Activated CD4-positive, alpha-beta T cell treated with anti-CD3 and anti-CD28 coated beads for 36 hours (primary cell): ENCODE measurements around the gene NDUFV1. TPM values are rescaled to one million over a fixed set of nuclear protein-coding genes. Genes with fewer than 3 reads are reported as not detected.

Experiments
- ATAC-seq: fragments of 200-7000 bp; cut with Tn5 transposase; one replicate; pipeline ENCODE4 v1.10.0; 2021; ENCODE audit warnings: mild to moderate bottlenecking, moderate library complexity
- CTCF ChIA-PET: fragments of 350-600 bp; sonication (Branson Sonifier 250); formaldehyde crosslinking; loops from one replicate; lab custom pipeline; 2021; ENCODE audit warnings: antibody characterized with exemption; lab: Charles Lee
- POLR2A ChIA-PET: fragments of 350-600 bp; sonication (Branson Sonifier 250); formaldehyde crosslinking; loops from one replicate; lab custom pipeline; 2021; ENCODE audit warnings: antibody characterized with exemption, inconsistent platforms; lab: Charles Lee
- DNase-seq: peaks from one replicate; pipeline ENCODE4 v3.0.0-alpha.2; 2020
- H3K27ac Mint-ChIP-seq: one replicate; pipeline ENCODE4 v1.8.0; 2021; ENCODE audit warnings: mixed read lengths
- H3K27me3 Mint-ChIP-seq: one replicate; pipeline ENCODE4 v1.8.0; 2021; ENCODE audit warnings: mixed read lengths
- H3K36me3 Mint-ChIP-seq: one replicate; pipeline ENCODE4 v1.8.0; 2021; ENCODE audit warnings: low read depth, mixed read lengths
- H3K4me1 Mint-ChIP-seq: one replicate; pipeline ENCODE4 v1.8.0; 2021; ENCODE audit warnings: mixed read lengths
- H3K4me3 Mint-ChIP-seq: one replicate; pipeline ENCODE4 v1.8.0; 2021; ENCODE audit warnings: mild to moderate bottlenecking, moderate library complexity, mixed read lengths
- H3K9me3 Mint-ChIP-seq: one replicate; pipeline ENCODE4 v1.8.0; 2021; ENCODE audit warnings: low read depth, mixed read lengths
- intact Hi-C, 2 experiments: fragments of 100-400 bp; cut with DNase I in 1 of 2; cut with micrococcal nuclease in 1 of 2; formaldehyde crosslinking; loops; one replicate each; pipeline versions ENCODE4 v1.14.2 to v1.15.1; 2022 to 2024; cut with DNase I, micrococcal nuclease
- total RNA-seq, 2 experiments: library from RNA; stranded (reverse); gene quantifications; one replicate each; pipeline ENCODE4 v1.2.3, GENCODE V29; 2021

Gene NDUFV1
- total RNA-seq, 2 experiments from 2014 or later, result 253 to 287 TPM

DNA sequence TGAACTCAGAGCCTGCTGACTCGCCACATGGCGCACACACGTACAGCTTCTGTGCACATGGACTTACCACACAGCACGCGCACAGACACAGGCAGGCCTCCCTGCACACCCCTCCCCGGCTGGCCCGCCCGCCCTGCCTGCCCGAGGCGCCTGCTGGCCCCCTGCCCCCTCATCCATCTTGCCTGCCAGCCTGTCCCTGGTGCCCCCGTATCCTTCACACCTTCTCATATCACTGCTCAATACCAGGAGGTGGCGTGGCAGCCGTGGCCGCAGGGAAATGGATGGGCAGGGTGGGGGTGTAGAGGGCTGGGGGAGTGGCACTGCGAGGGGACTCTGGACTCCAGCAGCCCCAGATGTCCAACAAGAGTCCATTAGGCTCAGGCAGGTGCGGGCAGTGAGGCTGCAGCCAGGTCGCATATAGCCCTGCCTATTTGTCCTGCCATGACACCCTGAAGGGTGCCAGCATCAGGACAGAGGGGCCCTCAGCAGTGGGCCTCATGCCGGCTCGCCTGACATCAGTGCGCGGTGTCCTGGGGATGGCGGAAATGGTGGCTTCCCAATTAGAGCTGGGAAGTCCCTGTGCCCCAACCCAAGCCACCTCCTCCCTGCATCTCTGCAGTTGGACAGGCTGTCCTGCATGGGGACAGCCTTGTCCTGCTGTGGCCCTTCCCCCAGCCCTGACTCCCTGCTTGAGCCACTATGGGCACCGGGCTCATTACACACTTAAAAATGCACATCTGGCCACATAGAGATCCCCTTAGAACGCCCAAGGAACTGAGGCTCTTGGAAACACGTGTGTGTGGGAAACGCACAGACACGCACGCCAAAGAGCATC, 34.8 kb downstream of the NDUFV1 start:
- intact Hi-C loops, result no loop called here
- no peaks in the 10 kb centered on the region for H3K9me3 Mint-ChIP-seq
- ATAC-seq, result no peak

DNA sequence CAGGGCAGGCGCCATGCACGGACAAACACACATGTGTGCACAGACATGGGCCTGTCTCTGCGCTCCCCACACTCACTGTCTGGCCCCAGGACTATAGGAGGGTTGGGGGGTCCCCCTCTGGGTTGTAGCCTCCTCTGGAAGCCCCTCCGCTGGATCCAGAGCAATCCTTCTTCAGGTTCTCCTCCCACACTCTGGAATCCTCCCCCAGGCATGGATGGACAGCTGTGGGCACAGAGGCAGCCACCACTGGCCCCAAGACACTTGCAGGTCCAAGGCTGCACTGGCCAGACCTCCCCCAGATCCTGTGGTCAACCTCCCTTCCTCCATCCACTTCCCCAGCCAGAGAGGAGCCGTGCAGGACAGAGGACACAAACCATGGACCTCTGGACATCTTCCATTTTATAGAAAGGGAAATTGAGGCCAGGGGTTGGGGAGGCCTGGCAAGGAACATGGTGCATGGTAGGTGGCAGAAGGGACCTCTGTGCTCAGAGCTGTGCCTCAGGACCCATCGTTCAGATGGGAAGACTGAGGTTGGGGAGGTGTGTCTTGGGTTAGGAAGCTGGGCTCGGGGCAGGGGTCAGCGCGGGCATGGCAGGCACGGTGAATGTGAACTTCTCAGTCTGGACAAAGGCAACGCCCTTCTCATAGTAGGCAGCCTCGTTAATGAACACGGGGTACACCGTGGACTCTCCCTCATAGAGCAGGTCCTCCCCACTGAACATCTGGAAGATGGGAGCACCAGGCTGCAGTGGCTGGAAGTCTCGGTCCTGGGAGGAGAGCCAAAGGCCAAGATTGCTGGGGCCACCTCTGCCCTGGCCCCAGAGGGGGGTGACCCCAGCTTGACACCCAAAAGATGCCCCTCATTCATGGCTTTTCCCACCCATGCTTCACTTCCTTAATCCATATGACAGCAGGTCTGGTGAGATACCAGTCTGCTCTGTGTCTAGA, 35.7 kb downstream of the NDUFV1 start:
- Mint-ChIP-seq H3K4me1 (peaks cover 14% of the 10 kb centered on the region), H3K27me3 (no peaks in the 10 kb centered on the region), H3K27ac (no peak overlapping the region), H3K9me3 (no peaks in the 10 kb centered on the region), H3K36me3 (no peaks in the 10 kb centered on the region), H3K4me3 (no peak overlapping the region)
- CTCF ChIA-PET, result no interaction called here
- ATAC-seq (no peak), DNase-seq (no peak)
- intact Hi-C loops, result no loop called here
- POLR2A ChIA-PET, result no interaction called here

More for the DNA sequence above, 34.8 kb downstream of the NDUFV1 start:
- CTCF ChIA-PET, result no interaction called here
- POLR2A ChIA-PET, result no interaction called here
- no peak overlapping the region for H3K4me3 Mint-ChIP-seq
- no peak overlapping the region for H3K27ac Mint-ChIP-seq
- no peak for DNase-seq
- peaks cover 7% of the 10 kb centered on the region for H3K4me1 Mint-ChIP-seq
- no peaks in the 10 kb centered on the region for H3K36me3 Mint-ChIP-seq
- H3K27me3 Mint-ChIP-seq, result no peaks in the 10 kb centered on the region

DNA sequence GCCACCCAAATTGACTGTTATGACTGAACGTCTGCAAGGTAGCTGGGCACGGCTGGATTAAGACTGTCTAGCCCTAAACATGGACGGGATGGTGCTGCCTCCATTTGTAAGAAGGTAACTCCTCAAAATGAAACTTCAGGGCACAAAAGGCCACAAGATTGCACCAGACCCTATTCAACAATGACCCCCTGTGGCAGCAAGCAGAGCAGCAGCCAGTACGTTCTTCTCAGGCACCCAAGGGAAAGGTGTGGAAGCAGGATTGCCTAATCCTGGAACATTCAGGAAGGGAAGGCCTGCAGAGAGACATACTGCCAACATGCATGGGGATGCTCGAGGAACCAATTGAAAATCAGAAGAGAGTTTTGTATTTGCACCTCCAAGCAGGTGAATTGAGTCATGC, 37.3 kb downstream of the NDUFV1 start:
- H3K27me3 Mint-ChIP-seq, result no peaks in the 10 kb centered on the region
- no peak for ATAC-seq
- no peak overlapping the region for H3K4me3 Mint-ChIP-seq
- POLR2A ChIA-PET, result no interaction called here
- no peaks in the 10 kb centered on the region for H3K36me3 Mint-ChIP-seq
- CTCF ChIA-PET, result interaction anchor here (0.9 kb wide), 1 partner anchor 36 kb away, joined by 4 read pairs; no protein-coding TSS in a partner anchor
- H3K4me1 Mint-ChIP-seq, result peaks cover 18% of the 10 kb centered on the region
- H3K9me3 Mint-ChIP-seq, result no peaks in the 10 kb centered on the region
- intact Hi-C loops, result no loop called here
- H3K27ac Mint-ChIP-seq, result no peak overlapping the region
- DNase-seq, result no peak

DNA sequence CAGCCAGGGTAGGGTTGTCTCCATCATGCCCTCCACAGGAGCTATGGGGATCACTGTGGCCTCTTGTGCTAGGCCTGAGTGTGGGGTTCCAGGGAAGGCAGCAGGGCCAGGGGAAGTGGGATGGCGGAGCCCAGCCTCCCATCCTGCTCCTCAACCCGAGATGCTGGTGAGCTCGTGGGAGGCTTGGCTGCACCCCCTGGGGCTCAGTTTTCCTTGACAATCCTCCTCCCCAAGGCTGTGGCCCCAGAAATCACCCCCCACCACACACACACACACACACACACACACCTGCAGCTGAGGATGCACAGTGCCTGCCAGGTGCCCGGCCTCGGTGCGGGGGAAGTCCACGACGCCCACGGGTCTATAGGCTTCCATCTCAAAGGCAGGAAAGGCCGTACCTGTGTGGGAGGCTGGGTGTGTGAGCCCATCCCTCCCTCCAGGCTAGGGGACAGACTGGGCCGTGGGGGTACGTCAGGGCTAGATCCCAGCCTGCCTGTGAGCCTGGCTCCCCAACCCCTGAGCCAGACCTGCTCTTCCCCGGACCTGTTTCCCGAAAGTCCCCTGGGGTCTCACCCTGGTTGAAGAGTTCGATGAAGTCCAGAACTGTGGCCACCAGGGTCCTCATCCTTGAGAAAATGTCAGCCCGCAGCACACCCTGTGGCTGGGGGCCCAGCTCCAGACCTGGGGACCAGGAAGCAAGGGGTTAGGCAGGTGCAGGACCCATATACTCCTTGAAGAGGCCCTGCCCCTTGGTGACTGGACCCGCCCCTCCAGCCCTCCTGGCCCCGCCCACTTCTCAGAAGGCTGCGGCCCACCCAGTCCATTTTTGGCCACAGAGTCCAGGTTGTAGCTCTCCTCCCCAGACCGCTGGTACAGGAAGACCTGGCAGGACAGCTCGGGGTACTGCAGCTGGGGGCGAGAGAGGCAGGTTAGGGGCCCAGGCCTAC, 38.0 kb downstream of the NDUFV1 start:
- no peaks in the 10 kb centered on the region for H3K27me3 Mint-ChIP-seq
- ChIA-PET POLR2A (no interaction called here), CTCF (interaction anchor here (0.6 to 1.3 kb wide), 4 partner anchors 15 to 44 kb away, joined by 3 to 4 read pairs (median 4); partner anchors contain the start of gene NUDT8)
- intact Hi-C loops, result loop anchor here in 1 of 2 experiments (5.0 kb wide), 1 partner anchor 63 kb away; no protein-coding TSS in a partner anchor
- no peak overlapping the region for H3K27ac Mint-ChIP-seq
- no peaks in the 10 kb centered on the region for H3K36me3 Mint-ChIP-seq
- H3K4me3 Mint-ChIP-seq, result no peak overlapping the region
- DNase-seq (no peak), ATAC-seq (no peak)
- peaks cover 25% of the 10 kb centered on the region for H3K4me1 Mint-ChIP-seq
- H3K9me3 Mint-ChIP-seq, result no peaks in the 10 kb centered on the region

DNA sequence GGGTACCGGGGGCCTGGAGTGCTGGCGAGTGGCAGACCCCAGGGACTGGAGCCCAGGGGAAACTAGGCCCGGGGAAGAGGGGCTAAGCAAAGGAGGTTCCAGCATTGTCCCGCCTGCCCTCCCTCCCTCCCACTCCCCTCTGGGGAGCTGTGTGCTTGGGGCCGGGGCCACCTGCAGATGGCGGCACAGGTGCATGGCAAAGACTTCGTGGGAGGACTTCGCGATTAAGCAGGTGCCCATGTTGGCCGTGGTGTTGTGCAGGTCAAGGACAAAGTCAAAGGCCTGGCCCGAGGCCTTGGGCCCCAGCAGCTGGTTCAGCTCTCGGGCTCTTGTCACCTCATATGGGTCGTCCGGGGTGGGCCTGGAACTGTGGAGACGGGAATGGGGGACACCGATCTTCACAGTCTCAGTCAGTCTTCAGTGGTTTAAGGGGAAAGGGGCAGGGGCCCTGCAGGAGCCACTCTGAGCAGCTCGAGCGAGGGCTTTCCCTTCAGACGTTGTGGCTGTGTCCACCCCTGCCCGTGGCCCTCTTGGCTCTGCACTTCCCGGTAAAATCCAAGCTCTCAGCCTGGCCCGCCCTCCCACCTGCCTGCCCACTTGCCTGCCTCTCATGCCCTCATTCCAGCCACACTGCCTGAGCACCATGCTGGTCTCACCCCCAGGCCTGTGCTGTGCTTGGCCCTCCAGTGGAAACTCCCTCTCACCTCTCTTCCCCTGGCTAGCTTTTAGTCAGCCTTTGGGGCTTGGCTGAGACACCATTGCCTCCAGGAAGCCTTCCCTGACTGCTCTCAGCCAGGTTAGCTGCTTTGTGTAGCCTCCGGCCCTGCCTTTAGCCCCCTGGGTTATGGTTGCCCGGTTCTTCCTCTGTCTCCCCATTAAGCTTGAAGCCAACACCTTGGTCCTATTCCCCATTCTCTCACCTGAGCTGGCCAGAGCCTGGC, 39.1 kb downstream of the NDUFV1 start:
- peak; percentile 35 for DNase-seq
- H3K4me3 Mint-ChIP-seq, result no peak overlapping the region

DNA sequence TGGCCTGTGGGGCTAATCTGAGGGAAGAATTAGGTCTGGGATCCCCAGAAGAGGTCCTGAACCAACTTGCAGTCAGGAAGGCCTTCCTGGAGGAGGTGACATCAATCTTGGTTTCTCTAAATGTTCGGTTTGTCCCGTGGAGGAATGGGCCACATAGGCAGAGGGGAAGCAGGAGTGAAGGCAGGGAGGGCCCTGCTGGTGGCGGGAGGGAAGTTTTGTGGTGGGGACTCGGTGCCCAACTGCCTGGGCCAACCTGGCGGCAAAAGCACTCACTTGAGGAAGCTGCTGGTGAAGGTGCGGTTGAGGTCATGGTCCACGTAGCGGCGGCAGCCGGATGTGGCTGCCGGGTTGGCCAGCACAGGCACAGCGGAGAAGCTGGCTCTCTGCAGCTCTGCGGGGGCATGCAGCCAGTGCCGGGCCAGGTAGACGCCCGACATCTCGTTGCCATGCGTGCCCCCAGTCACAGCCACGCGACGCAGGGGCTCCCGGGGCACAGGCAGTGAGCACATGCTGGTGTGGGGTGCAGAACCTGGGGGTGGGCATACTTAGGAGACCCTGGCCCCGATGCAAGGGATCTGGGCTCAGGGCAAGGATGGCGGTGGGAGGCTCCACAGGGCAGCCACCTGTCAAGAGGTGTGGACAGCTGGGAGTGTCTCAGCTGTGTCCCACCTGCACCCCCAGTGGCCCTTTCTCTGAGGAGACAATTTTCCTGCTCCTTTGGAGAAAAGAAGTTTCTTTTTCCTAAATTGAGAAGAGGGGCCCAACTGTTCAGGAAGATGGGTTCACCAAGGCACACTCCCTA, 40.0 kb downstream of the NDUFV1 start:
- Mint-ChIP-seq H3K27ac (peak overlapping the region; percentile 22), H3K4me1 (peaks cover 36% of the 10 kb centered on the region), H3K36me3 (no peaks in the 10 kb centered on the region), H3K9me3 (no peaks in the 10 kb centered on the region), H3K27me3 (no peaks in the 10 kb centered on the region), H3K4me3 (no peak overlapping the region)
- ATAC-seq (peak; percentile 25), DNase-seq (peak; percentile 66)
- CTCF ChIA-PET, result interaction anchor here (0.6 to 2.3 kb wide), 6 partner anchors 8 to 33 kb away, joined by 4 to 10 read pairs (median 5); partner anchors contain the start of gene NUDT8
- POLR2A ChIA-PET, result no interaction called here
- intact Hi-C loops, result loop anchor here in 1 of 2 experiments (1.0 to 5.0 kb wide), 2 partner anchors 16 to 61 kb away; no protein-coding TSS in a partner anchor

More for the DNA sequence above, 39.1 kb downstream of the NDUFV1 start:
- Mint-ChIP-seq H3K36me3 (no peaks in the 10 kb centered on the region), H3K27ac (peak overlapping the region; percentile 22), H3K27me3 (no peaks in the 10 kb centered on the region), H3K9me3 (no peaks in the 10 kb centered on the region), H3K4me1 (peaks cover 36% of the 10 kb centered on the region)
- intact Hi-C loops, result loop anchor here in 1 of 2 experiments (1.0 to 5.0 kb wide), 2 partner anchors 15 to 62 kb away; no protein-coding TSS in a partner anchor
- ChIA-PET CTCF (interaction anchor here (0.6 to 2.3 kb wide), 6 partner anchors 9 to 32 kb away, joined by 4 to 10 read pairs (median 4); partner anchors contain the start of gene NUDT8), POLR2A (no interaction called here)
- ATAC-seq, result no peak

DNA sequence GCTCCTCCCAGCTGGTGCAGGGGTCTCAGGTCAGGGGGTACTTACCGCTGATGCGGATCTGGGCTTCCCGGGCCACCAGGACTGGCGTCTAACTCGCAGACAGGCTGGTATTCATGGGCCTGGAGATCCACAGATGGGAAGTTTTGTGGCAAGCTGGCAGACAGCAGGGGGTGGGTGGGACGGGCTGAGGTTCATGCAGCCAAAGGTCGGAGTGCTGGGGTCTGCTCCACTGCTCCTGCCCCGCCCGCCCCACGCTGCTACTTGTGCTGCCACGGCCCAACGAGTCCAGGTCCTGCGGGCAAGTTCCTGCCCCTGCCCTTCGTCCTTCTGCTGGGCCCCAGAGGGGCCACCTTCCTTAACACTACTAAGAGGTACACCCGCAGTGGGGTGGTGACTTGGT, 40.7 kb downstream of the NDUFV1 start:
- H3K36me3 Mint-ChIP-seq, result no peaks in the 10 kb centered on the region
- H3K9me3 Mint-ChIP-seq, result no peaks in the 10 kb centered on the region
- ChIA-PET CTCF (interaction anchor here (0.8 to 2.3 kb wide), 8 partner anchors 8 to 72 kb away, joined by 3 to 10 read pairs (median 4); no protein-coding TSS in a partner anchor), POLR2A (interaction anchor here (0.7 kb wide), 1 partner anchor 459 kb away, joined by 3 read pairs; no protein-coding TSS in a partner anchor)
- H3K27ac Mint-ChIP-seq, result no peak overlapping the region
- peaks cover 36% of the 10 kb centered on the region for H3K4me1 Mint-ChIP-seq
- H3K4me3 Mint-ChIP-seq, result no peak overlapping the region
- DNase-seq, result no peak
- no peak for ATAC-seq
- intact Hi-C loops, result loop anchor here in 1 of 2 experiments (5.0 kb wide), 1 partner anchor 60 kb away; no protein-coding TSS in a partner anchor
- no peaks in the 10 kb centered on the region for H3K27me3 Mint-ChIP-seq

DNA sequence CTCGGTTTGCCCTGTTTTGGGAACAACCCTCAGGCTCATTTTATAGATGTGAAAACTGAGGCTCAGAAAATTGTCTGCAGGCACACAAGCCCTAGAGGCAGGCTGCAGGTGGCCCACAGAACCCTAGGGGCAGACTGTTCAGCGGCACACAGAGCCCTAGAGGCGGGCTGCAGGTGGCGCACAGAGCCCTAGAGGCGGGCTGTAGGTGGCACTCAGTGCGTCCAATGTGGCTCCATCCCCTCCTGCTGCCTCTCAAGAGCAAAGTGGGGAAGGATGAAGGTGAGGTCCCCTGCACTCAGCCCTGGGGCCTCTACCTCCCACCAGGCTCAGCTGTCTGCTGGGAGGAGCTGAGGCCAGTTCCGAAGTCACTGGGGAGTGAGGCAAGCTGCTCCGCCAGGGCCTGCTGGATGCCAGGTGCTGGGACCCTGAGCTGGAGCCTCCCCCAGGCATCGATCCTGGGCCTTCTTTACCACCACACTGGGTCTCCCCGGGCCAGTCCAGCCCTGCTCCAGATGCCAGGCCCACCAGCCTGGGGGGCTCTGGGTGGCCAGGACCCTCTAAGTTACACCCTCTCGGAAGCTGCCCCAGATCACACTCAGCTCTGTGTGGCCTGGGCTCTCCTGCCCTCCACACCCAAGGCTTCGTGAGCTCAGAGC, 41.5 kb downstream of the NDUFV1 start:
- H3K4me1 Mint-ChIP-seq, result peaks cover 36% of the 10 kb centered on the region
- peak; percentile 84 for DNase-seq
- ATAC-seq, result peak; percentile 93
- POLR2A ChIA-PET, result no interaction called here
- H3K27ac Mint-ChIP-seq, result no peak overlapping the region
- no peaks in the 10 kb centered on the region for H3K36me3 Mint-ChIP-seq
- H3K27me3 Mint-ChIP-seq, result no peaks in the 10 kb centered on the region
- no peaks in the 10 kb centered on the region for H3K9me3 Mint-ChIP-seq
- intact Hi-C loops, result loop anchor here in 1 of 2 experiments (5.0 kb wide), 1 partner anchor 59 kb away; no protein-coding TSS in a partner anchor
- CTCF ChIA-PET, result interaction anchor here (0.6 to 2.3 kb wide), 14 partner anchors 8 to 283 kb away, joined by 3 to 10 read pairs (median 3); no protein-coding TSS in a partner anchor
- H3K4me3 Mint-ChIP-seq, result no peak overlapping the region
